K562 (cell line): Measurements from ENCODE around the gene SPPL3. TPM values are rescaled to one million over a fixed set of nuclear protein-coding genes. Genes with fewer than 3 reads are reported as not detected.

Experiments used
- CC2D1A ChIP-seq: fragments of 450-650 bp; IDR thresholded peaks from 2 replicates; pipeline ENCODE4 v1.6.1; 2017; ENCODE audit warnings: mild to moderate bottlenecking
- CREB3L1 ChIP-seq: fragments of 450-650 bp; IDR thresholded peaks from 2 replicates; pipeline ENCODE4 v1.6.1; 2014; ENCODE audit warnings: low read depth, mild to moderate bottlenecking, moderate library complexity, borderline replicate concordance
- ETV5 ChIP-seq: sonication (generic); formaldehyde crosslinking; IDR thresholded peaks from 2 replicates; pipeline ENCODE4 v1.4.0; 2020; ENCODE audit warnings: low read depth, mild to moderate bottlenecking, missing genetic modification reagents
- GATA2 ChIP-seq: sonication (generic); formaldehyde crosslinking; IDR thresholded peaks from 2 replicates; pipeline ENCODE4 v1.4.0; 2020; ENCODE audit warnings: mild to moderate bottlenecking, missing genetic modification reagents
- IRF9 ChIP-seq: fragments of 450-650 bp; IDR thresholded peaks from 2 replicates; pipeline ENCODE4 v1.6.1; 2016; ENCODE audit warnings: missing biosample characterization, missing genetic modification characterization
- NRF1 ChIP-seq, 2 experiments: fragments of 450-650 bp; IDR thresholded peaks in 1 of 2; conservative IDR thresholded peaks in 1 of 2; 2 replicates each; pipeline ENCODE4 v1.6.1; 2014; ENCODE audit warnings: mild to moderate bottlenecking in 2 of 2
- PRPF4 ChIP-seq: fragments of 200-400 bp; formaldehyde crosslinking; IDR thresholded peaks from one replicate; pipeline ENCODE4 v1.6.1; 2017; ENCODE audit warnings: low read length, low read depth, mild to moderate bottlenecking; ENCODE audit not compliant: insufficient read depth, poor library complexity, severe bottlenecking
- RBBP5 ChIP-seq: fragments of 200-600 bp; sonication (generic); IDR thresholded peaks from 2 replicates; pipeline ENCODE4 v1.6.1; 2012; ENCODE audit warnings: borderline replicate concordance, mild to moderate bottlenecking, low read length, control low read depth, inconsistent platforms; ENCODE audit not compliant: insufficient read depth, poor library complexity, severe bottlenecking
- SP2 ChIP-seq: IDR thresholded peaks from 2 replicates; pipeline ENCODE4 v1.6.1; 2011; ENCODE audit warnings: mild to moderate bottlenecking, low read depth, low read length, moderate library complexity; ENCODE audit not compliant: poor library complexity, severe bottlenecking; ENCODE audit errors: extremely low read depth
- TAL1 ChIP-seq: fragments of 450-650 bp; IDR thresholded peaks from 2 replicates; pipeline ENCODE4 v1.6.1; 2016; ENCODE audit warnings: mild to moderate bottlenecking
- TEAD1 ChIP-seq, 2 experiments: fragments of 450-650 bp in 1 of 2; sonication (generic) in 1 of 2; formaldehyde crosslinking; IDR thresholded peaks; 2 replicates each; pipeline versions ENCODE4 v1.4.0 to v1.8.0; 2020 to 2022; ENCODE audit warnings: mild to moderate bottlenecking in 2 of 2, missing genetic modification reagents in 1 of 2
- TFAM ChIP-seq: fragments of 250-450 bp; sonication (Bioruptor Pico); conservative IDR thresholded peaks from 2 replicates; pipeline ENCODE4 v1.5.0; 2021; ENCODE audit warnings: mild to moderate bottlenecking, moderate library complexity
- TFAP4 ChIP-seq: sonication (generic); formaldehyde crosslinking; IDR thresholded peaks from 2 replicates; pipeline ENCODE4 v1.8.0; 2022; ENCODE audit warnings: missing genetic modification reagents, mild to moderate bottlenecking, moderate library complexity, borderline replicate concordance
- USF2 ChIP-seq: sonication (generic); formaldehyde crosslinking; IDR thresholded peaks from 2 replicates; pipeline ENCODE4 v1.5.0; 2020; ENCODE audit warnings: missing genetic modification reagents
- ZNF184 ChIP-seq: sonication (generic); formaldehyde crosslinking; IDR thresholded peaks from 2 replicates; pipeline ENCODE4 v1.5.0; 2020; ENCODE audit warnings: missing genetic modification reagents
- polyA plus RNA-seq, 8 experiments: library from polyadenylated mRNA; depleted of rRNA in 4 of 8; stranded (reverse) in 5 of 8; unstranded in 3 of 8; fragments of >200 nt; fragmentation: Nextera tagmentation in 2 of 8; fragmentation: Illumina TruSeq in 1 of 8; extraction: Ambion mirVana in 2 of 8; extraction: Trizol in 1 of 8; gene quantifications; 2 replicates each; pipeline versions ENCODE4 v1.2.1 to v1.2.3, GENCODE V29; 2011 to 2014; ENCODE audit warnings: inconsistent platforms in 1 of 8, missing spikeins in 1 of 8
- total RNA-seq, 7 experiments: library from RNA; depleted of rRNA in 6 of 7; stranded (reverse); fragments of >200 nt in 6 of 7; fragmentation: Illumina TruSeq in 2 of 7; extraction: Trizol in 2 of 7; gene quantifications; 2 replicates each; pipeline versions ENCODE4 v1.2.1 to v1.2.3, GENCODE V29; 2011 to 2021; ENCODE audit warnings: low replicate concordance in 1 of 7
- TF ChIP-seq, protein P1 (sequence below): fragments of 450-650 bp; formaldehyde crosslinking; IDR thresholded peaks from 2 replicates; pipeline ENCODE4 v1.4.0; 2020; ENCODE audit warnings: mild to moderate bottlenecking, moderate library complexity
- TF ChIP-seq, protein P2 (sequence below): fragments of 450-650 bp; IDR thresholded peaks from 2 replicates; pipeline ENCODE4 v1.6.1; 2018; ENCODE audit not compliant: partially characterized antibody

SPPL3 gene
- total and polyA plus RNA-seq, 9 of the 15 experiments (the other 6 are each of a cell fraction or from before 2014, with no cell fraction given): 2.9 to 32.1 (median 7.1) TPM

DNA sequence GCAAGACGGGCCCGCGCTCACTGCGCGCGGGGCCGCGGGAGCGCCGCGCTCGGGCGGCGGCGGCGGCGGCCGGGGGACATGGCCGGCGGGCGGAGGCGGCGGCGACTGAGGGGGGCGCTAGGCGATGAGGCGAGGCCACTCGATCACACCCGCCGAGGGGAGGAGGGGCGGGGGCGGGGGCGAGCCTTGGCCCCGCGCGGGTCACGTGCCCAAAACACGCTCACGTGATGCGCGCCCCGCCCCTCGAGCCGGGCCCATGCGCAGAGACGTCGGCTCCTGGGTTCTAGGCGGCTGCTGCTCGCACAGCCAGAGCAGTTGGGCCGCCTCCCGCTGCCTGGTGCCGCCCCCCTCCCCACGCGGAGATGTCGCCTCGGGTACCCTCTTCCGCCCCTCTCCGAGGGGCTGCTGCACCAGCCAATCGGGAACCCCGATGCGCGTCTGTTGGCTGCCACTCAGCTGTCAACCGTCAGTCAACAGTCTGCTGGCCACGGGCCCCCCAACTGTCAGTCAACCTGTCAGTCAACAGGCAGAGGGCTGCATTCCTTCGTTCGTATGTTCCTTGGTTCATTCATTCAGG lies at the start of gene SPPL3 (continued):
- TF ChIP-seq CREB3L1 (no peak), NRF1 (conservative IDR thresholded peaks at IDR 0.05 in 1 of 2, IDR thresholded peaks at IDR 0.05 in 1 of 2) (peak; percentile 95 to 96), RBBP5 (peak; percentile 17), TFAP4 (peak; percentile 70; the same call in 1 of the 2 replicates), ZNF184 (CRISPR knock-in tag) (no peak), TAL1 (no peak), ETV5 (CRISPR knock-in tag) (no peak), TEAD1 (CRISPR knock-in tag; IDR thresholded peaks at IDR 0.05) (peak in 1 of 2 experiments; percentile 75; a peak in 1 of 4 replicates), CC2D1A (no peak), TFAM (no peak), SP2 (no peak), PRPF4 (no peak), GATA2 (CRISPR knock-in tag) (no peak), USF2 (CRISPR knock-in tag) (peak; percentile 99), IRF9 (tag) (no peak)
- TF ChIP-seq, protein P1, sequence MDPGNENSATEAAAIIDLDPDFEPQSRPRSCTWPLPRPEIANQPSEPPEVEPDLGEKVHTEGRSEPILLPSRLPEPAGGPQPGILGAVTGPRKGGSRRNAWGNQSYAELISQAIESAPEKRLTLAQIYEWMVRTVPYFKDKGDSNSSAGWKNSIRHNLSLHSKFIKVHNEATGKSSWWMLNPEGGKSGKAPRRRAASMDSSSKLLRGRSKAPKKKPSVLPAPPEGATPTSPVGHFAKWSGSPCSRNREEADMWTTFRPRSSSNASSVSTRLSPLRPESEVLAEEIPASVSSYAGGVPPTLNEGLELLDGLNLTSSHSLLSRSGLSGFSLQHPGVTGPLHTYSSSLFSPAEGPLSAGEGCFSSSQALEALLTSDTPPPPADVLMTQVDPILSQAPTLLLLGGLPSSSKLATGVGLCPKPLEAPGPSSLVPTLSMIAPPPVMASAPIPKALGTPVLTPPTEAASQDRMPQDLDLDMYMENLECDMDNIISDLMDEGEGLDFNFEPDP (CRISPR knock-in tag): no peak
- TF ChIP-seq, protein P2, sequence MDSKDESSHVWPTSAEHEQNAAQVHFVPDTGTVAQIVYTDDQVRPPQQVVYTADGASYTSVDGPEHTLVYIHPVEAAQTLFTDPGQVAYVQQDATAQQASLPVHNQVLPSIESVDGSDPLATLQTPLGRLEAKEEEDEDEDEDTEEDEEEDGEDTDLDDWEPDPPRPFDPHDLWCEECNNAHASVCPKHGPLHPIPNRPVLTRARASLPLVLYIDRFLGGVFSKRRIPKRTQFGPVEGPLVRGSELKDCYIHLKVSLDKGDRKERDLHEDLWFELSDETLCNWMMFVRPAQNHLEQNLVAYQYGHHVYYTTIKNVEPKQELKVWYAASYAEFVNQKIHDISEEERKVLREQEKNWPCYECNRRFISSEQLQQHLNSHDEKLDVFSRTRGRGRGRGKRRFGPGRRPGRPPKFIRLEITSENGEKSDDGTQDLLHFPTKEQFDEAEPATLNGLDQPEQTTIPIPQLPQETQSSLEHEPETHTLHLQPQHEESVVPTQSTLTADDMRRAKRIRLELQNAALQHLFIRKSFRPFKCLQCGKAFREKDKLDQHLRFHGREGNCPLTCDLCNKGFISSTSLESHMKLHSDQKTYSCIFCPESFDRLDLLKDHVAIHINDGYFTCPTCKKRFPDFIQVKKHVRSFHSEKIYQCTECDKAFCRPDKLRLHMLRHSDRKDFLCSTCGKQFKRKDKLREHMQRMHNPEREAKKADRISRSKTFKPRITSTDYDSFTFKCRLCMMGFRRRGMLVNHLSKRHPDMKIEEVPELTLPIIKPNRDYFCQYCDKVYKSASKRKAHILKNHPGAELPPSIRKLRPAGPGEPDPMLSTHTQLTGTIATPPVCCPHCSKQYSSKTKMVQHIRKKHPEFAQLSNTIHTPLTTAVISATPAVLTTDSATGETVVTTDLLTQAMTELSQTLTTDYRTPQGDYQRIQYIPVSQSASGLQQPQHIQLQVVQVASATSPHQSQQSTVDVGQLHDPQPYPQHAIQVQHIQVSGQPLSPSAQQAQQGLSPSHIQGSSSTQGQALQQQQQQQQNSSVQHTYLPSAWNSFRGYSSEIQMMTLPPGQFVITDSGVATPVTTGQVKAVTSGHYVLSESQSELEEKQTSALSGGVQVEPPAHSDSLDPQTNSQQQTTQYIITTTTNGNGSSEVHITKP: peak; percentile 15
